GM12864 (cell line): ENCODE measurements around the gene CRACDL.
"Not testable (repeated sequence)": the region's sequence is repeated elsewhere in the genome, so short reads cannot be mapped to it uniquely, and the experiment has no call there.

Experiments used
- DNase-seq: peaks from one replicate; pipeline ENCODE4 v3.0.0-alpha.2; 2011; ENCODE audit warnings: low read depth
- H3K4me3 ChIP-seq: 2 replicates; pipeline ENCODE4 v1.5.1; 2011; ENCODE audit warnings: mild to moderate bottlenecking, low read depth, low read length, control low read depth
- TF ChIP-seq, protein P1 (sequence below): IDR thresholded peaks from 2 replicates; pipeline ENCODE4 v1.5.1; 2011; ENCODE audit warnings: low read depth, mild to moderate bottlenecking, moderate library complexity, low read length, control low read depth, inconsistent platforms; ENCODE audit errors: missing control alignments

CRACDL gene

DNA sequence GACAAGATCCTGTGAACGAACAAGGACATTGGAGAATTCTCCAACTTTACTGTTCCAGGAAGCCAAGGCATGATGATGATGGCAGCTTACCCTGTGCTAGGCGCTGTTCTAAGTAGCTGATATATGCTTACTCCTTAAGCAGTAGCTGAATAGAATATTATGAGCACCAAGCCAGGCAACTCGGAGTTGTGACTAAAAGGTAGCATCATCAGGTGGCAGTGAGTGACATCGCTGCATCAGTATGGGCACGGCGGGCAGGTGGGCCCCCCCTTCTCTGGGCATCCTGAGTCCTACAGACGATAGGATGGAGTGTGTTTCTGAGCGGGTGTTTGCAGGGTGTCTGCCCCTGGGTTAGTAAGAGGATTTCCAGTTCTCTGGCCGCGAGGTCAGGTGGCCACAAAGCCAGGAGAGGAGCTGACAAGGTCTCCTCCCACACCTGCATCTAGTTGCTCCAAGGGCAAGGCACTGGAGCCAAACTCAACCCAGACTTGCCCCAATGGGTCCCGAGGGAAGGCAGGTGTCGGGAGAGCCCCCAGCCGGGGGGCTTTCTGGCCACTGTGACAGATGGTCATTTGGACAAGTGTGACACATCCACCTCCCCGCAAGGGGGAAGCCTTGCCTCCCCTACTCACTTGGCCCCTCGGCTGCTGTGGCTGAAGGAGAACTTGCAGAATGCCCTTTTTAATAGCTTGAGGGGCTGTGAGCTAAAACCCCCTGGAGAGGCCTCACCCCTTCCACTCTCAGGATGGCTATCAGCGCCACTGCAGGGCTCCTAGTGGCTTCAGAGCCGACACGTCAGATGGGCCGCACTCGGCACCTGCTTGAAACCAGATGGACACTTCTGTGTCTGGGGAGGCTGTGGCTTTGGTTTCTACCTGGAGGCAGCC is 55.5 kb downstream of the CRACDL start:
- no peak overlapping the region for H3K4me3 ChIP-seq
- TF ChIP-seq, protein P1, sequence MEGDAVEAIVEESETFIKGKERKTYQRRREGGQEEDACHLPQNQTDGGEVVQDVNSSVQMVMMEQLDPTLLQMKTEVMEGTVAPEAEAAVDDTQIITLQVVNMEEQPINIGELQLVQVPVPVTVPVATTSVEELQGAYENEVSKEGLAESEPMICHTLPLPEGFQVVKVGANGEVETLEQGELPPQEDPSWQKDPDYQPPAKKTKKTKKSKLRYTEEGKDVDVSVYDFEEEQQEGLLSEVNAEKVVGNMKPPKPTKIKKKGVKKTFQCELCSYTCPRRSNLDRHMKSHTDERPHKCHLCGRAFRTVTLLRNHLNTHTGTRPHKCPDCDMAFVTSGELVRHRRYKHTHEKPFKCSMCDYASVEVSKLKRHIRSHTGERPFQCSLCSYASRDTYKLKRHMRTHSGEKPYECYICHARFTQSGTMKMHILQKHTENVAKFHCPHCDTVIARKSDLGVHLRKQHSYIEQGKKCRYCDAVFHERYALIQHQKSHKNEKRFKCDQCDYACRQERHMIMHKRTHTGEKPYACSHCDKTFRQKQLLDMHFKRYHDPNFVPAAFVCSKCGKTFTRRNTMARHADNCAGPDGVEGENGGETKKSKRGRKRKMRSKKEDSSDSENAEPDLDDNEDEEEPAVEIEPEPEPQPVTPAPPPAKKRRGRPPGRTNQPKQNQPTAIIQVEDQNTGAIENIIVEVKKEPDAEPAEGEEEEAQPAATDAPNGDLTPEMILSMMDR = no peak
- no peak for DNase-seq

GRCh38 chr2:98877658-98878057 is 58.4 kb downstream of the CRACDL start:
- not testable (repeated sequence) for DNase-seq, H3K4me3 ChIP-seq

DNA sequence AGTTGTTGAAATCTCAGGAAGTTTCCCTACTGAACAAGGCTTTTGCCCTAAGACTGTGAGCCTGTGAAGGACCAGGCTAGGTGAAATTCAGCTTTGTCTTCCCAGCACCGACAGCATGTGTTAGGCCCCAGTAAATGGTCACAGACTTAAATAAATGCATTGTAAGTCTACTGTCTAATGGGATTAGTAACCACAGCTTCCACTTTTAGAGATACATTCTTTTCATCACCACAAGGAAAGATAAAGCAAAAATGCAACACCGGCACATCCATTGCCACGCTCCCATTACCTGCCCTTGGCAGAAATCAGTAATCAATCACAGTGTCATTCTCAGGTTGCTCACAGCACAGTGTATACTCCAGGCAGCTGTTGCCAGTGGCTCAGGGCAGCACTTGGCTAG is 59.3 kb downstream of the CRACDL start:
- H3K4me3 ChIP-seq = no peak overlapping the region
- DNase-seq = no peak
- TF ChIP-seq, protein P1 = no peak

GRCh38 chr2:98875746-98876145 is 60.3 kb downstream of the CRACDL start:
- no peak for DNase-seq
- TF ChIP-seq, protein P1 = no peak

GRCh38 chr2:98875081-98875728 is 60.8 kb downstream of the CRACDL start:
- no peak overlapping the region for H3K4me3 ChIP-seq
- DNase-seq = peak; percentile 50
- TF ChIP-seq, protein P1 = no peak

More at GRCh38 chr2:98875746-98876145, 60.3 kb downstream of the CRACDL start:
- no peak overlapping the region for H3K4me3 ChIP-seq

GRCh38 chr2:98874186-98874689 is 61.8 kb downstream of the CRACDL start:
- no peak for DNase-seq
- TF ChIP-seq, protein P1 = no peak
- H3K4me3 ChIP-seq = no peak overlapping the region

- H3K4me3 ChIP-seq = no peak overlapping the region
- TF ChIP-seq, protein P1 = no peak
- no peak for DNase-seq
Observed at GRCh38 chr2:98872526-98872925, 63.5 kb downstream of the CRACDL start.
